T-cell (primary cell): Measurements from ENCODE around the gene DNAJB8. TPM values are rescaled to one million over a fixed set of nuclear protein-coding genes. Genes with fewer than 3 reads are reported as not detected.

Experiments
- ATAC-seq, 4 experiments: fragments of 200-7000 bp in 3 of 4; fragments of 150-1000 bp in 1 of 4; cut with Tn5 transposase; replicated peaks in 1 of 4; 1 replicate in 3 of 4; 2 replicates in 1 of 4; pipeline ENCODE4 v1.10.0; 2021; ENCODE audit warnings: moderate library complexity in 3 of 4, mild to moderate bottlenecking in 2 of 4, moderate number of reproducible peaks in 1 of 4
- CTCF ChIA-PET, 2 donors: fragments of 300-600 bp; sonication (Branson Sonifier 250); formaldehyde crosslinking; loops; one replicate each; lab custom pipeline; 2022; ENCODE audit warnings: antibody characterized with exemption in 2 of 2; lab: Charles Lee
- POLR2A ChIA-PET, 2 donors: fragments of 300-600 bp; sonication (Branson Sonifier 250); formaldehyde crosslinking; loops; one replicate each; lab custom pipeline; 2022; ENCODE audit warnings: antibody characterized with exemption in 2 of 2; lab: Charles Lee
- DNase-seq, 35 experiments: peaks; one replicate each; pipeline versions ENCODE4 v3.0.0 to v3.0.0-alpha.2; 2013 to 2023
- H3K27ac ChIP-seq: one replicate; pipeline ENCODE4 v1.5.1; 2013; ENCODE audit warnings: low read length
- H3K27me3 ChIP-seq, 2 experiments: replicated peaks in 1 of 2; 1 replicate in 1 of 2; 2 replicates in 1 of 2; pipeline versions ENCODE4 v1.6.1 to v1.7.0; 2013; ENCODE audit warnings: low read length in 1 of 2, mixed read lengths in 1 of 2; ENCODE audit not compliant: control insufficient read depth in 2 of 2, insufficient read depth in 2 of 2; ENCODE audit errors: extremely low read depth in 1 of 2
- H3K36me3 ChIP-seq, 2 donors: 1 replicate in 1 of 2; 2 replicates in 1 of 2; pipeline versions ENCODE4 v1.6.1 to v1.7.0; 2013; ENCODE audit warnings: low read length in 1 of 2; ENCODE audit not compliant: control insufficient read depth in 2 of 2, insufficient read depth in 1 of 2; ENCODE audit errors: extremely low read depth in 1 of 2
- H3K4me1 ChIP-seq, 2 experiments: 1 replicate in 1 of 2; 2 replicates in 1 of 2; pipeline versions ENCODE4 v1.6.1 to v1.7.0; 2013; ENCODE audit warnings: low read length in 2 of 2, mixed read lengths in 1 of 2; ENCODE audit not compliant: insufficient read depth in 2 of 2, control insufficient read depth in 1 of 2; ENCODE audit errors: extremely low read depth in 1 of 2
- H3K4me3 ChIP-seq, 2 donors: 1 replicate in 1 of 2; 2 replicates in 1 of 2; pipeline versions ENCODE4 v1.5.1 to v1.7.0; 2013; ENCODE audit warnings: mild to moderate bottlenecking in 2 of 2, low read length in 1 of 2, moderate library complexity in 1 of 2; ENCODE audit not compliant: control insufficient read depth in 1 of 2; ENCODE audit errors: extremely low read depth in 1 of 2
- H3K9me3 ChIP-seq: 2 replicates; pipeline ENCODE4 v1.7.0; 2013
- H3K27ac Mint-ChIP-seq, 2 donors: one replicate each; pipeline ENCODE4 v1.8.0; 2020 to 2021; ENCODE audit warnings: mild to moderate bottlenecking in 2 of 2, mixed read lengths in 2 of 2
- H3K27me3 Mint-ChIP-seq, 2 donors: one replicate each; pipeline ENCODE4 v1.8.0; 2021 to 2022; ENCODE audit warnings: mixed read lengths in 2 of 2
- H3K36me3 Mint-ChIP-seq: one replicate; pipeline ENCODE4 v1.8.0; 2021; ENCODE audit warnings: mixed read lengths
- H3K4me1 Mint-ChIP-seq, 3 donors: one replicate each; pipeline ENCODE4 v1.8.0; 2020 to 2022; ENCODE audit warnings: mixed read lengths in 3 of 3, mild to moderate bottlenecking in 1 of 3
- H3K4me3 Mint-ChIP-seq, 3 donors: one replicate each; pipeline ENCODE4 v1.8.0; 2020 to 2022; ENCODE audit warnings: mild to moderate bottlenecking in 3 of 3, mixed read lengths in 3 of 3, moderate library complexity in 3 of 3
- H3K9me3 Mint-ChIP-seq, 3 donors: one replicate each; pipeline ENCODE4 v1.8.0; 2020 to 2022; ENCODE audit warnings: mixed read lengths in 3 of 3
- WGBS: methylation state at CpG from one replicate; pipeline ENCODE4 v1.1.5; 2013; ENCODE audit warnings: missing lambda C conversion rate; ENCODE audit not compliant: insufficient coverage; 5-methylcytosine and 5-hydroxymethylcytosine counted together
- total RNA-seq, 35 experiments: library from RNA in 6 of 35; stranded (reverse) in 6 of 35; fragments of 120-200 nt in 1 of 35; gene quantifications; one replicate each; pipeline versions ENCODE4 v1.2.1 to v1.2.4 and lab custom pipeline; 2013 to 2026

The DNAJB8 gene
- total RNA-seq, 5 donors from 2014 or later (not counting 1 experiment from before 2014, with no cell fraction given) = not detected

DNA sequence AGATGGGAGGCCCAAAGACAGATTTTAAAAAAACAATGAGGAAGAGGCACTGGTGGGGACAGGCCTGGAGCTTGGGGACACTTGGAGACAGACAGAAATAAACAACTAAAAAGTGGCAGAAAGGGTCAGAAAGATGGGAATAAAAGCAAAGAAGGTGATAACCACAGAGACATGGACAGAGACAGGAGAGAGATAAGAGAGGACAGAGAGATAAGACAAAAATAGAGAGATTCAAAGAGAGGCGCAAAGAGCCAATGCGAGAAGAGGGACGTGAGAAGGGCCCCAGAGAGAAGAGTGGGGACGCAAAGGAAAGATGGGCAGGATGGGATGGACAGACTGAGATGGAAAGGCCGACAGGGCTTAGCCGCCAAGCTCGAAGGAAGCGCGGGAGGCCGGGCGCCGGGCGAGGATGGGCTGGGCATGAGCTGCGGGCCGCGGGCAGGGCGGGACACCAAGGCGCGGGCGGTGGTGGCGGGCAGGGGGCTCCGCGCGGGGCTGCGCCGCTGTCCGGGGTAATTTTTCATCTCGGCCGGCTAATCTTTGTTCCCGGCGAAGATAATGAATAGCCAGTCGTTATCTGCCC lies 29.4 kb upstream of the DNAJB8 start:
- CTCF ChIA-PET = interaction anchor here (0.6 to 1.6 kb wide), 2 partner anchors 69 to 367 kb away, joined by 3 to 5 read pairs; no protein-coding TSS in a partner anchor
- Mint-ChIP-seq H3K36me3 (no peaks in the 10 kb centered on the region), H3K27me3 (peaks cover 51 to 76% of the 10 kb centered on the region in 2 donors), H3K4me3 (peak overlapping the region; percentile 28 to 55 (median 47)), H3K9me3 (no peaks in the 10 kb centered on the region), H3K4me1 (peaks cover 9 to 22% (median 17%) of the 10 kb centered on the region in 3 donors), H3K27ac (peak overlapping the region in 1 of 2 donors; percentile 9)
- H3K27ac ChIP-seq = no peak overlapping the region
- no peak for ATAC-seq
- POLR2A ChIA-PET = no interaction called here
- peak in 1 of 35 experiments; percentile 2 for DNase-seq
- H3K36me3 ChIP-seq = no peaks in the 10 kb centered on the region
- peaks cover 0 to 86% of the 10 kb centered on the region in 2 experiments for H3K27me3 ChIP-seq
- no peak overlapping the region for H3K4me3 ChIP-seq
- peaks cover 0 to 36% of the 10 kb centered on the region in 2 experiments for H3K4me1 ChIP-seq
- no peaks in the 10 kb centered on the region for H3K9me3 ChIP-seq
- 93% methylated on average over 29 of the region's 32 CpGs for WGBS

- no peaks in the 10 kb centered on the region for H3K36me3 ChIP-seq
- H3K9me3 ChIP-seq = no peaks in the 10 kb centered on the region
- Mint-ChIP-seq H3K27ac (no peak overlapping the region), H3K27me3 (peaks cover 46 to 76% of the 10 kb centered on the region in 2 donors), H3K4me1 (peaks cover 9 to 26% (median 21%) of the 10 kb centered on the region in 3 donors), H3K4me3 (peak overlapping the region in 2 of 3 donors; percentile 47 to 55), H3K9me3 (no peaks in the 10 kb centered on the region), H3K36me3 (no peaks in the 10 kb centered on the region)
- H3K4me1 ChIP-seq = peaks cover 0 to 42% of the 10 kb centered on the region in 2 experiments
- DNase-seq (peak in 1 of 35 experiments; percentile 23), ATAC-seq (no peak)
- CTCF ChIA-PET = interaction anchor here in 1 of 2 donors (0.6 kb wide), 1 partner anchor 366 kb away, joined by 3 read pairs; no protein-coding TSS in a partner anchor
- WGBS = 80% methylated on average over 1 of the region's 9 CpGs
- POLR2A ChIA-PET = no interaction called here
- peaks cover 0 to 90% of the 10 kb centered on the region in 2 experiments for H3K27me3 ChIP-seq
- H3K4me3 ChIP-seq = no peak overlapping the region
- H3K27ac ChIP-seq = no peak overlapping the region
Observed at GRCh38 chr3:128495435-128495970, 28.8 kb upstream of the DNAJB8 start.

DNA sequence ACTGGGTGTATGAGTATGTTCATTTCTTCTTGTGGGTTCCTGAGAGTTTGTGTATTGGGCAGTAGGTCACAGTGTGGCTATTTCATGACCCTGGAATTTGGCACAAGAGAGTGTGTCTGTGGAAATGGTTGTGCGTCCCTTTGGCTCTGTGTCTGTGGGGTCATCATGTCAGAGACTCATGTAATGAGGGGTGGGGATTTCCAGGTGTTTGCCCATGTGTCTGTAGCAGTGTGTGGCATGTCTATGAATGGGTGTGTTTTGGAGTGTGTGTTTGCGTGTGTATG lies 27.6 kb upstream of the DNAJB8 start:
- H3K4me3 Mint-ChIP-seq = peak overlapping the region in 1 of 3 donors; percentile 19
- no peaks in the 10 kb centered on the region for H3K36me3 Mint-ChIP-seq
- ChIA-PET POLR2A (no interaction called here), CTCF (no interaction called here)
- H3K4me3 ChIP-seq = no peak overlapping the region
- no peaks in the 10 kb centered on the region for H3K9me3 ChIP-seq
- ATAC-seq = no peak
- no peaks in the 10 kb centered on the region for H3K36me3 ChIP-seq
- no peak overlapping the region for H3K27ac ChIP-seq
- H3K27me3 Mint-ChIP-seq = peaks cover 47 to 78% of the 10 kb centered on the region in 2 donors
- peaks cover 10 to 54% of the 10 kb centered on the region in 2 experiments for H3K4me1 ChIP-seq
- peak in 1 of 35 experiments; percentile 3 for DNase-seq
- no peaks in the 10 kb centered on the region for H3K9me3 Mint-ChIP-seq
- H3K27me3 ChIP-seq = peaks cover 0 to 93% of the 10 kb centered on the region in 2 experiments
- WGBS = 85% methylated on average over 2 of the region's 2 CpGs
- H3K4me1 Mint-ChIP-seq = peaks cover 18 to 36% (median 30%) of the 10 kb centered on the region in 3 donors
- no peak overlapping the region for H3K27ac Mint-ChIP-seq

- peaks cover 46 to 73% of the 10 kb centered on the region in 2 donors for H3K27me3 Mint-ChIP-seq
- H3K27ac ChIP-seq = no peak overlapping the region
- H3K4me1 ChIP-seq = peaks cover 10 to 60% of the 10 kb centered on the region in 2 experiments
- H3K27me3 ChIP-seq = peaks cover 0 to 93% of the 10 kb centered on the region in 2 experiments
- ATAC-seq = no peak
- H3K36me3 ChIP-seq = no peaks in the 10 kb centered on the region
- no peaks in the 10 kb centered on the region for H3K9me3 Mint-ChIP-seq
- peaks cover 20 to 36% (median 30%) of the 10 kb centered on the region in 3 donors for H3K4me1 Mint-ChIP-seq
- no peak overlapping the region for H3K4me3 ChIP-seq
- peak overlapping the region in 2 of 3 donors; percentile 19 to 29 for H3K4me3 Mint-ChIP-seq
- H3K27ac Mint-ChIP-seq = no peak overlapping the region
- no peaks in the 10 kb centered on the region for H3K9me3 ChIP-seq
- WGBS = 30% methylated on average over 6 of the region's 13 CpGs
- ChIA-PET POLR2A (no interaction called here), CTCF (interaction anchor here in 1 of 2 donors (0.6 kb wide), 1 partner anchor 428 kb away, joined by 7 read pairs; no protein-coding TSS in a partner anchor)
- H3K36me3 Mint-ChIP-seq = no peaks in the 10 kb centered on the region
- DNase-seq = peak in 3 of 35 experiments; percentile 3 to 12 (median 5)
Observed at GRCh38 chr3:128493570-128494366, 27.1 kb upstream of the DNAJB8 start.

DNA sequence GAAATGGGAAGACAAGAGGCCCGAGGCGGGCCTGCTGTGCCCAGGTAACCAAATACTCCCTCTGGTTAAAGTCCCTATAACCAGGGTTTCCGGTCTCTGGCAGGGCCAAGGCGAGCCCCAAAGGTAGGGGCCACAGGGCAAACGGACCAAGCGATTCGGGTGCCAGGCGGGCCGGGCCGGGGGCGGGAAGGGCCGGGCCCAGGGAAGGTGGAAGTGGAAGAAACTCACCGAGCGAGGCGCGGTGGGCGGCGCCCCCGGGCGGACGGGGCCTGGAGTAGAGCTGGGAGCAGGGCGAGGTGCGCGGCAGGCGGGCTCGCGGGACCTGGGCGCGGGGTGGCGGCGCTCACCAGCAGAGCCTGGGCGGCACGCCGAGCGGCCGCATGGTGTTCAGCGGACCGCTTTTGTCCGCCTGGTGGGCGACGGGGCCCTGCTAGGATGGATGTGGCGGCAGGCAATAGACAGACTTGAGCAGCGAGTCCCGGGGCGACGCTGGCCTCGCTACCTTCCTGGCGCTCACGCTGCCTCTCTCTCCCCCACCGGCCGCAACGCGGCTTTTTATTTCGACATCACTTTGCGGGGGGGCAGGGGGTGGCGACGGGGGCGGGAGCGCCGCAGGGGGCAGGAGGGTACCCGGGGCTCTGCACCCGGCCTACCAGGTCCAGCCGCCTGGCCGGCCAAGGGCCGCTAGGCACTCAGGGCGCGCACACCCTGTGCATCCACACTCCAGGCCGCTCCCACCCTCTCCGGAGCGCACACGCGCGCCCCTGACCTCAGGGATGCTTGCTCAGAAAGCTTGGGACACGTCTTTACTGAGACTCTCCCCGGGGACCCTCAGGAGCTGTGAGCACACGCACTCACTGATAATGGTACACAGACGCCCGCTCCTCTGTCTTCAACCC lies 26.2 kb upstream of the DNAJB8 start, which contains the start of gene GATA2:
TSS of gene GATA2 (minus strand) at position 531 of the 899 bp plus-strand sequence. CDS start 6,170 bp downstream, outside the sequence.
- peaks cover 21 to 40% (median 35%) of the 10 kb centered on the region in 3 donors for H3K4me1 Mint-ChIP-seq
- ATAC-seq (peak in 3 of 4 experiments; percentile 31 to 45 (median 35)), DNase-seq (peak in 8 of 35 experiments; percentile 15 to 48 (median 33))
- peak within 1 kb of the TSS; percentile 21 to 85 (median 31) for H3K4me3 Mint-ChIP-seq
- Histone ChIP-seq H3K27ac (no peak within 1 kb of the TSS), H3K27me3 (peaks cover 0 to 93% of the 10 kb centered on the region in 2 experiments), H3K4me1 (peaks cover 10 to 65% of the 10 kb centered on the region in 2 experiments), H3K36me3 (no peaks in the 10 kb centered on the region), H3K4me3 (peak within 1 kb of the TSS in 1 of 2 donors; percentile 33), H3K9me3 (no peaks in the 10 kb centered on the region)
- no peaks in the 10 kb centered on the region for H3K36me3 Mint-ChIP-seq
- H3K27ac Mint-ChIP-seq = no peak within 1 kb of the TSS
- POLR2A ChIA-PET = no interaction called here
- H3K9me3 Mint-ChIP-seq = no peaks in the 10 kb centered on the region
- H3K27me3 Mint-ChIP-seq = peaks cover 40 to 73% of the 10 kb centered on the region in 2 donors
- WGBS = 6% methylated on average over 76 of the region's 78 CpGs
- CTCF ChIA-PET = no interaction called here
